Measurements from ENCODE around the gene C19orf25. TPM values are rescaled to one million over a fixed set of nuclear protein-coding genes. Genes with fewer than 3 reads are reported as not detected.
A peak's percentile ranks its signal among the peaks of the same experiment; 100 is the strongest.

The C19orf25 gene
- total and polyA plus RNA-seq, 2 of the 13 experiments (the other 11 are each of a cell fraction or from before 2014, with no cell fraction given): 14.2 to 32.4 TPM

DNA sequence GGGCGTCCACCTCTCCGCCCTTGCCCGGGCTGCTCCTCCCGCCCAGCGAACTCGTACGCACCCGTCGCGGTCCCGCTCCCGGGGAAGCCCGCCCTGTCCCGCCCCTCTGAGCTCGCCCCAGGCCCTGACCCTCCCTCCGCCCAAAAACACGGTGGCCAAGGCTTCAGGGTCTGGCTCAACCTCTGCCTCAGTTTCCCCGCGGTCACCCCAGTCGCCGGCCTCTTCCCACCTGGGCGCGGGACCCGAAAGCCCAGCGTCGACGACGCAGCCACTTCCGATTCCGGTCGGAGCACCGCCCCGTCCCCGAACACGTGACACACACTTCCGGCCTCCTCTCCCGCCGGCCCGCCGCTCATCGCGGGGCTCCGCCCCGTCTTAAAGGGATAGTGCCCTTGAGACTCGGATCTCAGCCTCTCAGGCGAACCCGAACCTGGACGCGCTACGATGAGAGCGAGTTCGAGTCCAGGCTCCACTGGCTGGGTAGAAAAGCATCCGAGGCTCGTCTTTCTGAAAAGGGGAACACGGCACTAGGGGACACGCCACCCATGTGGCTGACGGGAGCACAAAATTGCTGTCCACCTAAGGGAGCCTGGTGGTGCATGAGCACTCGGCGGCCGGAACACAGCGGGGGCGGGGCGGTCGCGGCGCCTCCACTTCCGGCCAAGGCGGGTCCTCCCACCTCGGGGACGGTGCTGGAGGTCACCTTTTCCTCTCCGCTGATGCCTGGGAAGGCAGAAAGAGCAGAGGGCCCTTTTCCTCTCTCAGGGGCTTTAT is at the start of gene C19orf25 (continued):
- TF ChIP-seq NRL (CRISPR knock-in tag; IDR thresholded peaks at IDR 0.05; ENCODE audit: borderline replicate concordance) (peak; percentile 78), PATZ1 (CRISPR knock-in tag; IDR thresholded peaks at IDR 0.05) (peak; percentile 31; the same call in 1 of the 2 replicates), RNF2 (conservative IDR thresholded peaks at IDR 0.05; ENCODE audit: low read depth) (peak; percentile 81), EP300 (IDR thresholded peaks at IDR 0.05; ENCODE audit: low read depth in 2 of 2, low read length in 2 of 2) (no peak), EP300 (CRISPR knock-in tag; IDR thresholded peaks at IDR 0.05; ENCODE audit: borderline replicate concordance) (no peak), GFI1 (CRISPR knock-in tag; IDR thresholded peaks at IDR 0.05; ENCODE audit: borderline replicate concordance) (peak; percentile 72; the same call in 1 of the 2 replicates), HIVEP1 (CRISPR knock-in tag; IDR thresholded peaks at IDR 0.05) (no peak), SPEN (CRISPR knock-in tag; IDR thresholded peaks at IDR 0.05; ENCODE audit: low read depth) (peak; percentile 74), KIAA2018 (CRISPR knock-in tag; IDR thresholded peaks at IDR 0.05; ENCODE audit: borderline replicate concordance) (no peak), ZNF800 (CRISPR knock-in tag; IDR thresholded peaks at IDR 0.05) (no peak; the same call in 1 of the 2 replicates), ZNF660 (CRISPR knock-in tag; IDR thresholded peaks at IDR 0.05; ENCODE audit: borderline replicate concordance, low read depth) (no peak)
- TF ChIP-seq, protein P1, sequence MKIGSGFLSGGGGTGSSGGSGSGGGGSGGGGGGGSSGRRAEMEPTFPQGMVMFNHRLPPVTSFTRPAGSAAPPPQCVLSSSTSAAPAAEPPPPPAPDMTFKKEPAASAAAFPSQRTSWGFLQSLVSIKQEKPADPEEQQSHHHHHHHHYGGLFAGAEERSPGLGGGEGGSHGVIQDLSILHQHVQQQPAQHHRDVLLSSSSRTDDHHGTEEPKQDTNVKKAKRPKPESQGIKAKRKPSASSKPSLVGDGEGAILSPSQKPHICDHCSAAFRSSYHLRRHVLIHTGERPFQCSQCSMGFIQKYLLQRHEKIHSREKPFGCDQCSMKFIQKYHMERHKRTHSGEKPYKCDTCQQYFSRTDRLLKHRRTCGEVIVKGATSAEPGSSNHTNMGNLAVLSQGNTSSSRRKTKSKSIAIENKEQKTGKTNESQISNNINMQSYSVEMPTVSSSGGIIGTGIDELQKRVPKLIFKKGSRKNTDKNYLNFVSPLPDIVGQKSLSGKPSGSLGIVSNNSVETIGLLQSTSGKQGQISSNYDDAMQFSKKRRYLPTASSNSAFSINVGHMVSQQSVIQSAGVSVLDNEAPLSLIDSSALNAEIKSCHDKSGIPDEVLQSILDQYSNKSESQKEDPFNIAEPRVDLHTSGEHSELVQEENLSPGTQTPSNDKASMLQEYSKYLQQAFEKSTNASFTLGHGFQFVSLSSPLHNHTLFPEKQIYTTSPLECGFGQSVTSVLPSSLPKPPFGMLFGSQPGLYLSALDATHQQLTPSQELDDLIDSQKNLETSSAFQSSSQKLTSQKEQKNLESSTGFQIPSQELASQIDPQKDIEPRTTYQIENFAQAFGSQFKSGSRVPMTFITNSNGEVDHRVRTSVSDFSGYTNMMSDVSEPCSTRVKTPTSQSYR (CRISPR knock-in tag; IDR thresholded peaks at IDR 0.05; ENCODE audit: borderline replicate concordance): peak; percentile 81; the same call in 1 of the 2 replicates
